GM12878 (cell line): ENCODE data around the gene AP1S1. TPM values are rescaled to one million over a fixed set of nuclear protein-coding genes. Genes with fewer than 3 reads are reported as not detected.

Experiments
- ATAC-seq: fragments of 200-7000 bp; cut with Tn5 transposase; 3 replicates; pipeline ENCODE4 v1.9.1; 2020; ENCODE audit warnings: mild to moderate bottlenecking, moderate library complexity
- BruUV-seq: library from RNA; stranded (reverse); fragments of 400-500 nt; replicated peaks from 2 replicates; lab custom pipeline; 2021; lab: Mats Ljungman, UMichigan
- CTCF ChIA-PET: fragments of 300-600 bp; sonication (Branson Sonifier 250); formaldehyde crosslinking; extraction: SDS; loops from one replicate; lab custom pipeline; 2021; ENCODE audit warnings: inconsistent platforms; lab: Yijun Ruan, JAX
- POLR2A ChIA-PET: fragments of 350-600 bp; formaldehyde crosslinking; extraction: SDS; loops from one replicate; lab custom pipeline; 2021; ENCODE audit warnings: inconsistent platforms; lab: Charles Lee
- RAD21 ChIA-PET: fragments of 300-600 bp; sonication (Branson Sonifier 250); formaldehyde crosslinking; loops from one replicate; lab custom pipeline; 2023; ENCODE audit warnings: antibody characterized with exemption; ENCODE audit not compliant: unreplicated experiment; lab: Charles Lee
- SMC1A ChIA-PET: fragments of 300-600 bp; sonication (Branson Sonifier 250); formaldehyde crosslinking; loops from one replicate; lab custom pipeline; 2023; ENCODE audit not compliant: unreplicated experiment, uncharacterized antibody; lab: Charles Lee
- DNase-seq: peaks from one replicate; pipeline ENCODE4 v3.0.0-alpha.2; 2011; ENCODE audit warnings: low read depth, low spot score
- FAIRE-seq: peaks from 3 replicates; lab custom pipeline; 2011; peaks lifted over from hg19 to GRCh38; lab: Jason Lieb, UNC
- H2AFZ ChIP-seq: 2 replicates; pipeline ENCODE4 v1.6.0; 2011; ENCODE audit warnings: low read depth, low read length, control low read depth; ENCODE audit not compliant: control insufficient read depth
- H3K27ac ChIP-seq: 2 replicates; pipeline ENCODE4 v1.5.1; 2011; ENCODE audit warnings: control low read depth; ENCODE audit not compliant: control insufficient read depth, insufficient read depth
- H3K27me3 ChIP-seq, 2 experiments: replicated peaks in 1 of 2; 2 replicates each; pipeline versions ENCODE4 v1.6.0 to v1.6.1; 2011; ENCODE audit warnings: low read length in 1 of 2; ENCODE audit not compliant: control insufficient read depth in 2 of 2, insufficient read depth in 2 of 2
- H3K36me3 ChIP-seq, 2 experiments: 2 replicates each; pipeline ENCODE4 v1.5.1; 2011; ENCODE audit warnings: low read length in 1 of 2; ENCODE audit not compliant: control insufficient read depth in 2 of 2, insufficient read depth in 2 of 2
- H3K4me1 ChIP-seq: 2 replicates; pipeline ENCODE4 v1.6.1; 2011; ENCODE audit warnings: mild to moderate bottlenecking, low read length, moderate library complexity, mixed read lengths; ENCODE audit not compliant: control insufficient read depth, insufficient read depth
- H3K4me2 ChIP-seq: 2 replicates; pipeline ENCODE4 v1.6.0; 2011; ENCODE audit warnings: control low read depth; ENCODE audit not compliant: control insufficient read depth, insufficient read depth
- H3K4me3 ChIP-seq: fragments of 200-600 bp; sonication (generic); 2 replicates; pipeline ENCODE4 v1.5.1; 2016
- H3K79me2 ChIP-seq: 2 replicates; pipeline ENCODE4 v1.6.0; 2011; ENCODE audit warnings: low read length; ENCODE audit not compliant: control insufficient read depth, insufficient read depth
- H3K9ac ChIP-seq: 2 replicates; pipeline ENCODE4 v1.8.0; 2011; ENCODE audit warnings: low read length, control low read depth, mixed read lengths; ENCODE audit not compliant: control insufficient read depth, insufficient read depth
- H3K9me3 ChIP-seq: replicated peaks from 3 replicates; pipeline ENCODE4 v1.5.1; 2011; ENCODE audit warnings: mild to moderate bottlenecking, low read length; ENCODE audit not compliant: control insufficient read depth, insufficient read depth
- H4K20me1 ChIP-seq: 2 replicates; pipeline ENCODE4 v1.6.0; 2011; ENCODE audit not compliant: control insufficient read depth, insufficient read depth
- BHLHE40 ChIP-seq, 2 experiments: fragments of 450-650 bp in 1 of 2; IDR thresholded peaks; 2 replicates each; pipeline ENCODE4 v1.6.1; 2011 to 2017; ENCODE audit warnings: low read depth in 2 of 2, borderline replicate concordance in 1 of 2, improper control_type of control experiment in 1 of 2, low read length in 1 of 2, mild to moderate bottlenecking in 1 of 2
- FOXM1 ChIP-seq: IDR thresholded peaks from 2 replicates; pipeline ENCODE4 v1.6.1; 2012; ENCODE audit warnings: low read depth, mild to moderate bottlenecking, inconsistent platforms, low read length, moderate library complexity
- GABPA ChIP-seq: IDR thresholded peaks from 2 replicates; pipeline ENCODE4 v1.6.1; 2014; ENCODE audit warnings: antibody characterized with exemption, low read depth, mild to moderate bottlenecking, inconsistent platforms
- IKZF1 ChIP-seq: fragments of 450-650 bp; conservative IDR thresholded peaks from 2 replicates; pipeline ENCODE4 v1.6.1; 2017; ENCODE audit warnings: antibody characterized with exemption, mild to moderate bottlenecking
- LARP7 ChIP-seq: fragments of 450-650 bp; IDR thresholded peaks from 2 replicates; pipeline ENCODE4 v1.6.1; 2017; ENCODE audit warnings: mild to moderate bottlenecking
- MAX ChIP-seq: IDR thresholded peaks from 2 replicates; pipeline ENCODE4 v1.6.1; 2012; ENCODE audit warnings: low read depth, low read length, improper control_type of control experiment
- MLLT1 ChIP-seq: fragments of 450-650 bp; IDR thresholded peaks from 2 replicates; pipeline ENCODE4 v1.6.1; 2016; ENCODE audit warnings: mild to moderate bottlenecking
- NFXL1 ChIP-seq: fragments of 450-650 bp; IDR thresholded peaks from 2 replicates; pipeline ENCODE4 v1.6.1; 2017; ENCODE audit warnings: antibody characterized with exemption, mild to moderate bottlenecking, borderline replicate concordance
- NKRF ChIP-seq: fragments of 450-650 bp; conservative IDR thresholded peaks from 2 replicates; pipeline ENCODE4 v1.6.1; 2017; ENCODE audit warnings: mild to moderate bottlenecking, moderate library complexity
- PKNOX1 ChIP-seq: fragments of 450-650 bp; IDR thresholded peaks from 2 replicates; pipeline ENCODE4 v1.6.1; 2016; ENCODE audit warnings: mild to moderate bottlenecking
- PML ChIP-seq: IDR thresholded peaks from 2 replicates; pipeline ENCODE4 v1.6.1; 2012; ENCODE audit warnings: low read length, inconsistent platforms
- POLR2A ChIP-seq: IDR thresholded peaks from 2 replicates; pipeline ENCODE4 v1.6.1; 2011; ENCODE audit warnings: low read depth, mild to moderate bottlenecking, low read length
- POU2F2 ChIP-seq: IDR thresholded peaks from 3 replicates; pipeline ENCODE4 v1.6.1; 2011; ENCODE audit warnings: low read depth, mild to moderate bottlenecking, low read length, borderline replicate concordance
- SIX5 ChIP-seq: IDR thresholded peaks from 2 replicates; pipeline ENCODE4 v1.6.1; 2011; ENCODE audit warnings: mild to moderate bottlenecking, low read depth, low read length, moderate library complexity; ENCODE audit not compliant: severe bottlenecking
- SMARCA5 ChIP-seq: fragments of 450-650 bp; IDR thresholded peaks from 2 replicates; pipeline ENCODE4 v1.6.1; 2017; ENCODE audit warnings: mild to moderate bottlenecking
- SP1 ChIP-seq: IDR thresholded peaks from one replicate; pipeline ENCODE4 v1.6.1; 2011; ENCODE audit warnings: low read depth, low read length
- SRF ChIP-seq, 2 experiments: IDR thresholded peaks; 2 replicates each; pipeline ENCODE4 v1.6.1; 2011; ENCODE audit warnings: low read depth in 2 of 2, low read length in 2 of 2, mild to moderate bottlenecking in 1 of 2, moderate library complexity in 1 of 2
- TBL1XR1 ChIP-seq: IDR thresholded peaks from 2 replicates; pipeline ENCODE4 v1.6.1; 2012; ENCODE audit warnings: low read depth, low read length, improper control_type of control experiment
- WRNIP1 ChIP-seq: IDR thresholded peaks from 2 replicates; pipeline ENCODE4 v1.6.1; 2011; ENCODE audit warnings: low read depth, low read length, improper control_type of control experiment, borderline replicate concordance
- ZNF384 ChIP-seq: IDR thresholded peaks from 2 replicates; pipeline ENCODE4 v1.6.1; 2012; ENCODE audit warnings: low read depth, mild to moderate bottlenecking, low read length, improper control_type of control experiment, borderline replicate concordance
- WGBS: methylation state at CpG from one replicate; pipeline ENCODE4 v1.1.6; 2016; ENCODE audit warnings: low lambda C conversion rate; ENCODE audit not compliant: insufficient replicate concordance, insufficient coverage; ENCODE audit errors: missing lambda C conversion rate; 5-methylcytosine and 5-hydroxymethylcytosine counted together
- in situ Hi-C: fragments of 300-500 bp; cut with MboI; formaldehyde crosslinking; loops from 9 replicates; pipeline ENCODE4 v1.14.3; 2018; ENCODE audit warnings: mixed read lengths
- intact Hi-C: fragments of 100-400 bp; cut with micrococcal nuclease; formaldehyde crosslinking; loops from one replicate; pipeline ENCODE4 v1.14.2; 2022; ENCODE audit not compliant: unreplicated experiment
- polyA plus RNA-seq, 11 experiments: library from polyadenylated mRNA; depleted of rRNA in 4 of 11; unstranded in 6 of 11; stranded (reverse) in 5 of 11; fragments of >200 nt; fragmentation: Nextera tagmentation in 4 of 11; fragmentation: Illumina TruSeq in 1 of 11; extraction: Ambion mirVana in 4 of 11; extraction: Trizol in 1 of 11; gene quantifications; 1 replicate in 1 of 11; 2 replicates in 10 of 11; pipeline versions ENCODE4 v1.2.1 to v1.2.3, GENCODE V29; 2011 to 2016; ENCODE audit warnings: inconsistent platforms in 2 of 11, missing spikeins in 2 of 11, low read depth in 1 of 11
- total RNA-seq, 4 experiments: library from RNA; depleted of rRNA in 3 of 4; stranded (reverse); fragments of >200 nt in 3 of 4; fragmentation: Illumina TruSeq in 1 of 4; extraction: Trizol in 1 of 4; gene quantifications; 2 replicates each; pipeline versions ENCODE4 v1.2.1 to v1.2.3, GENCODE V29; 2013 to 2021

Gene AP1S1
- total and polyA plus RNA-seq, 10 of the 15 experiments (the other 5 are each of a cell fraction or from before 2014, with no cell fraction given) = 2.5 to 121 (median 54.9) TPM

GRCh38 chr7:101162551-101163278 is 8.4 kb downstream of the AP1S1 start:
- Histone ChIP-seq H3K4me3 (peak overlapping the region; percentile 23; the same call in 1 of the 2 replicates), H3K4me1 (peaks cover 4% of the 10 kb centered on the region), H3K79me2 (no peaks in the 10 kb centered on the region), H3K27ac (no peak overlapping the region), H2AFZ (no peak overlapping the region; the same call in 1 of the 2 replicates), H3K9me3 (no peaks in the 10 kb centered on the region; the same call in 2 of the 3 replicates), H4K20me1 (no peaks in the 10 kb centered on the region), H3K9ac (no peak overlapping the region), H3K27me3 (peaks cover 8 to 19% of the 10 kb centered on the region in 2 experiments; a peak in 3 of 4 replicates), H3K36me3 (peaks cover 0 to 6% of the 10 kb centered on the region in 2 experiments; a peak in 3 of 4 replicates), H3K4me2 (peak overlapping the region; percentile 60)
- intact Hi-C loops = no loop called here
- in situ Hi-C loops = no loop called here
- 8% methylated on average over 41 of the region's 74 CpGs for WGBS
- RAD21 ChIA-PET = no interaction called here
- peak; percentile 60 for ATAC-seq
- BruUV-seq = no TSS peak
- CTCF ChIA-PET = interaction anchor here (0.8 to 2.3 kb wide), 2 partner anchors 19 to 22 kb away, joined by 4 to 11 read pairs; no protein-coding TSS in a partner anchor
- no peak for DNase-seq
- no peak for FAIRE-seq
- POLR2A ChIA-PET = interaction anchor here (0.8 kb wide), 1 partner anchor 30 kb away, joined by 3 read pairs; no protein-coding TSS in a partner anchor
- SMC1A ChIA-PET = no interaction called here
- TF ChIP-seq BHLHE40 (IDR thresholded peaks at IDR 0.05; ENCODE audit: borderline replicate concordance in 1 of 2, low read depth in 2 of 2, low read length in 1 of 2) = peak; percentile 79 to 94
- TF ChIP-seq FOXM1 = no peak
- no peak for TF ChIP-seq SMARCA5
- TF ChIP-seq TBL1XR1 = no peak
- TF ChIP-seq MAX = no peak
- TF ChIP-seq LARP7 = peak; percentile 45; the same call in 1 of the 2 replicates
- no peak for TF ChIP-seq PML
- no peak for TF ChIP-seq PKNOX1
- TF ChIP-seq WRNIP1 = no peak
- no peak for TF ChIP-seq SP1
- no peak for TF ChIP-seq SIX5
- no peak for TF ChIP-seq GABPA
- TF ChIP-seq IKZF1 = peak; percentile 50
- TF ChIP-seq NKRF = 0 out of 2 replicates have a peak, but pooled peaks have one; percentile 40
- peak; percentile 64; the same call in 1 of the 2 replicates for TF ChIP-seq POLR2A
- no peak for TF ChIP-seq MLLT1
- TF ChIP-seq POU2F2 = 0 out of 3 replicates have a peak, but pooled peaks have one; percentile 11
- no peak for TF ChIP-seq ZNF384
- 0 out of 2 replicates have a peak, but pooled peaks have one; percentile 28 for TF ChIP-seq NFXL1
- no peak for TF ChIP-seq SRF (IDR thresholded peaks at IDR 0.05; ENCODE audit: low read depth in 2 of 2, low read length in 2 of 2)
